HG03064 (cell line): ENCODE measurements around the gene MEAF6.

ENCODE experiments used
- ATAC-seq: cut with Tn5 transposase; IDR thresholded peaks from one replicate; pipeline ENCODE4 v1.9.1; 2021; ENCODE audit warnings: low read depth; ENCODE audit not compliant: unreplicated experiment

MEAF6 gene

DNA sequence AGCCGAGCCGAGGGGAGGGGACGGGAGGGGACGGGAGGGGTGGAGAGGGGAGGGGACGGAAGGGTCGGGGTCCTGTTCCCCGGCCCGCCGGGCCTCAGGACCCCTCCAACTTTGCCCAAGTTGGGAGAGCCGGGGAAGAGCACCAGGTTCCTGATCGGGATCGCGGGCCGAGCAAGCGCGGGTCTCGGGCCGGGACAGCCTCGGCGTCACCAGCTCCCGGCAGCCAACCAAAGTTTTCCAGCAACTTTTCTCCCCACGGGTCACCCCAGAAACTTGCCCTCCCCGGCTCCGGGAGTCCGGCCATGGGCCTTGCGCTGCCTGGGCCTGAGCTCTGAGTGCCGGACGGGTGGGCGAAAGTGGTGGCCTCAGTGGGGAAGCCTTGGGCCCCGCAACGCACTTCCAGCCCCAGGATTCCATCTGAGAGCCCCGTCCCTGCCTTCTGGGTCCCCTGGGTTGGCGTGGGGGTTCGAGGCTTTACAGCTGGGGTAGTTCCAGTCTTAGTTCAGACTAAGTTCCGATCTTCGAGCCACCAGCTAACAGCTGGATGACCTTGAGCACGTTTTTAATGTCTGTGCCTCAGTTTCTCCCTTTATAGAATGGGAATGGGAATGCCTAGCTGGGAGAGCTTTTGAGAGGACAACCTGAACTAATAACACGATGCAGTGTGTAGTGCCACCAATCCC lies 39.7 kb downstream of the MEAF6 start:
- no peak for ATAC-seq

DNA sequence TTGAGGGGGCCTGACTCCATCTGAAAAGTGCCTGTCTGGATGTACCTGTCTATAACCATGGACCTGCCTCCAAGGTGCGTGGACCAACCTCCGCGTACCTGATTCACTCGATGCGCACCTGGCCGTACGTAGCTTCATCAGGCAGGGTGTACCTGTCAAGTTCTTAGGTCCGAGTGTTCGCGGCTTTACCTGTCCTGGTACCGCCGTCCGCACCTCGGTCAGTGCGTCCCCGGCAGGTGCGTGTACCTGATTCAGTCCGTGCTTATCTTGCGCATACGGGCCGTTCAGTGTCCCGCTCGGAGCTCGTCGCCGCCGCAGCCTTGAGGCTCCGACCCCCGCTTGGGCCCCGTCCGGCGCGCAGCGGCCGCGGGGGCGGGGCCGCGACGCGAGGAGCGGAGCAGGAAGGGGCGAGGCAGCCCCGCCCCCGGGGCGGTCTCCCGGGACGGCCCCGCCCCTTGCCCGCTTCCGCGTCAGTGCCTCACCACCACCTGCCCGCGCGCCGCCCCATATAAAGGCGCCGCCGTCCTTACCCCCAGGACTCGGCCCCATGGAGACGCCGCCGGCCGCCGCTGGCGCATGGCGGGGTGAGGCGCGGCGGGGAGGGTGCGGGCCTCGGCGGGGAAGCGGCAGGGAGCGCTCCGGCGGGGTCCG lies 40.4 kb downstream of the MEAF6 start, which contains the start of gene ZC3H12A:
Gene ZC3H12A, plus strand, starts transcription at position 535 of the 651 bp plus-strand sequence. CDS start 917 bp downstream, outside the sequence.
- ATAC-seq: peak; percentile 38

DNA sequence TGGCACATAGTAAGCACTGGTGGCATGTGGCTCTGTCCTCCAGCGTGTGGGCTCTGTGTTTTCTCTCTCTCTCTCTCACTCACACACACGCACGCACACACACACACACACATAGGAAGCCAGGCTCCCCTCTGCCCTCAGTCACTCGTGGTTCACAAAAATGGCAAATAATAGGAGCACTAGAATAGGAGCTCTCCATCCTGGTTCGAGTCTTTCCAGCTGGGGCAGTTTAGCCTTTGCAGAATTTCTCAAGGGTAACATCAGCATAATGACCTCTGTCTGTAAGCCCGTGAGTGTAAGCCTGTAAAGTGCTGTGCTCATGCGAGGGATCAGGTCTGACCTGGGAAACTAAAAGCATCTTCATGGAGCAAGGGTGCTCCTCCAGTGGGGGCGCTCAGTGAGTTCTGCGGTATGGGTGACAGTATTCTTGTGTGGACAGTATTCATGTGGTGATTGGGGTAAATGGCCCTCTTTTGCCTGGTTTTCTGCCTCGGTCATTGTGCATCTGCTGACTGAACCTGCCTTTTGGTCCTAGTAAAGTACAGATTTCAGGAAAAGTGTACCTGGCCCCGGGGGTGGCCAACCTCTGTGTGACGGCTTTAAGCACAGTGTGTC lies 41.0 kb downstream of the MEAF6 start:
- ATAC-seq: no peak

DNA sequence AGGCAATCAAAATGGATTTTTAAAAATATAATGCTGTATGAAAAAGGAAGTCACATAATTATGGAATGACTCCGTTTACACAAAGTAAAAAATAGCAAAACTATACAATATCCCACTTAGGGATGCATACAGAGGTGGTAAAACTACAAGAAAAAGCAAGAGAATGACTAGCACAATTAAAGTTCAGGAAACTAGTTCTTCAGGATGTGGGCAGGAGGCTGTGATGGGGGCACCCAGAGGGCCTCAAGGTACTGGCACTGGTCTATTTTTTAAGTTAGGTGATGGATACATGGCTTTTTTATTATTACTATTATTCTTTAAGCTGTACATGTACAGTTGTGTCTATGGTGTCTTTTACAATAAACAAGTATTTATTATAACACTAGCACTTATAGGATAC lies 41.6 kb downstream of the MEAF6 start:
- ATAC-seq: no peak

DNA sequence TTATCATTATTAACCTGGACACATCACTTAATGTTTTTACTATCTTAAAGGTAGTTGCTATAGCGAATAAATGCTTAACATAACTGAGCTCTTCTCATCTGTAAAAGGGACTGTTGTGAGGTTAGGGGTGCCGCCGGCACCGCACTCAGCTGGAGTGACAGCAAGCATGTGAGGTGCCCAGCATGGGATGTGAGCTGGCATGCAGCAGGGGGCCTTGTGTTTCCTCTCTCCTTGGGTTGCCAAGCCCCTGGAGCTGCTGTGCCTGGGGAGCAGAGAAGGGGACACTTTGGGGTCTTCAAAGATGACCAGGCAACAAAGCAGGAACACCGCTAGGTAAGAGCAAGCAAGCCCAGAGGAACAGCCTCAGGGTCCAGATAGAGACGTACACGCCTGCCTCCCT lies 42.3 kb downstream of the MEAF6 start:
- ATAC-seq: no peak

DNA sequence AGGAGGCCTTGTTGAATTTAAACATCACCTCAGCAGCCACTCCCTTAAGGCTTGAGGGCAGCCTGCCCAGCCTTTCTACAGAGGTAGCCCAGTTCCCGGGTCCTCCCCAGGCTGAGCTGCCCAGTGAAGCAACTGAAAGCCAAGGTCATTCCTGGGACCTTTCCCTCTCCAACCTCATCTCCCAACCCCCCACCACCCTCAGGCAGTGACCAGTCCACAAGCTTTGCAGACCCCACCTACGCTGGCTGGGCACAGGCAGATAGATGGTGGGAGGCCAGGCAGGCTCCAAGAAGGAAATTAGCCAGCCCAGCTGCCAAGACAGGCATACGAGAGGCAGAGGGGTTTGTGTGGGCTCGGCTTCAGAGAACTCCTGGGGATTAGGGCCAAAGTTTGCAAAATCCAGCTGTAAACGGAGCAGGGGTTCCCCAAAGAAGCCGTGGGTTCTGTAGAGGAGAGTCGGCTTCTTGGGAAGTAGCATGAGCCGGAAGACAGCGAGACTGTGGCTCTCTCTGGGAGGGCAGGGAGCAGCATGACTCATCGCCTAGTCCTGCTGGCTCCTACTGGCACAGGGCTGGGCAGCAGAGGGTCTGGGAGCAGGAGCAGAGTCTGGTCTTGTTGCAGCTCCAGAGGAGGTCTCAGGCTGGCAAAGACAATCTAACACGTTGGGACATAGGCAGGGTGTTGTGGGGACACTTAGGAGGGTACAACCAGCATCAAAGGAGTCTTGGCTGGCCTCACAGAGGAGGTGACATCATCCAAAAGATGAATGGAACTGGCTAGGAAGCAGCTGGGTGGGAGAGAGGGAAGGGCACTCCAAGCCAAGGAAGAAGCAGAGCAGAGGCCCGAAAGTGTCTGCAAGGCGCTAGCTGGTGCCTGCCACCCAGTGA lies 43.0 kb downstream of the MEAF6 start:
- ATAC-seq: no peak

DNA sequence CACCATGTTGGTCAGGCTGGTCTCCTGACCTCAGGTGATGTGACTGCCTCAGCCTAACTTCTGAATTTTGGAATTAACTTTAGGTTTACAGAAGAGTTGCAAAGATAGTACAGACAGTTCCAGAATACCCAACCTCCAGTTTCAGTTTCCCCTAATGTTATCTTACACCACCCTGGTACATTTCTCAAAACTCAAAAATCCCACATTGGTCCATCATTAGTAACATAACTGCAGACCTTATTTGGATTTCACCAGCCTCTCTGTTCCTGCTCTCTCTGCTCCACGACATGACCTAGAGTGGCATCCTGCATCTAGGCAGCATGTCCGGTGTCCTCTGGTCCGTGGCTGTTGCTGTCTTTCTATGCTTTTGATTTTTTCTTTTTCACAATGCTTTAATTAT lies 45.2 kb downstream of the MEAF6 start:
- no peak for ATAC-seq

DNA sequence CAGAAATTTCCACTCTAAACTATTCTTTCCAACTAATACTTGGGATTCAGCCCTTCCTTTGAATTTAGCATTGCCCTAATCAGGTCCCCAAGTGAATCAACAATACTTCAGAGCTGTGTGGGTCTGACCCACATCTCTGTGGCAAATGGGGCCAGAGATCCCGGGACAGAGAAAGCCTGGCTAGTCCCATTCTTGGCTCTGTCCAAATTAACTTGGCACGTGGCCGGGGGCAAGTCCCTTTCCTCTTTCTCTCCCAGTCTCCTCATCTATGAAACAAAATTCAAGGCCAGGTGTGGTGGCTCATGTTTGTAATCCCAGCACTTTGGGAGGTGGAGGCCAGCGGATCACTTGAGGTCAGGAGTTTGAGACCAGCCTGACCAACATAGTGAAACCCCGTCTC lies 46.5 kb downstream of the MEAF6 start:
- ATAC-seq: no peak

DNA sequence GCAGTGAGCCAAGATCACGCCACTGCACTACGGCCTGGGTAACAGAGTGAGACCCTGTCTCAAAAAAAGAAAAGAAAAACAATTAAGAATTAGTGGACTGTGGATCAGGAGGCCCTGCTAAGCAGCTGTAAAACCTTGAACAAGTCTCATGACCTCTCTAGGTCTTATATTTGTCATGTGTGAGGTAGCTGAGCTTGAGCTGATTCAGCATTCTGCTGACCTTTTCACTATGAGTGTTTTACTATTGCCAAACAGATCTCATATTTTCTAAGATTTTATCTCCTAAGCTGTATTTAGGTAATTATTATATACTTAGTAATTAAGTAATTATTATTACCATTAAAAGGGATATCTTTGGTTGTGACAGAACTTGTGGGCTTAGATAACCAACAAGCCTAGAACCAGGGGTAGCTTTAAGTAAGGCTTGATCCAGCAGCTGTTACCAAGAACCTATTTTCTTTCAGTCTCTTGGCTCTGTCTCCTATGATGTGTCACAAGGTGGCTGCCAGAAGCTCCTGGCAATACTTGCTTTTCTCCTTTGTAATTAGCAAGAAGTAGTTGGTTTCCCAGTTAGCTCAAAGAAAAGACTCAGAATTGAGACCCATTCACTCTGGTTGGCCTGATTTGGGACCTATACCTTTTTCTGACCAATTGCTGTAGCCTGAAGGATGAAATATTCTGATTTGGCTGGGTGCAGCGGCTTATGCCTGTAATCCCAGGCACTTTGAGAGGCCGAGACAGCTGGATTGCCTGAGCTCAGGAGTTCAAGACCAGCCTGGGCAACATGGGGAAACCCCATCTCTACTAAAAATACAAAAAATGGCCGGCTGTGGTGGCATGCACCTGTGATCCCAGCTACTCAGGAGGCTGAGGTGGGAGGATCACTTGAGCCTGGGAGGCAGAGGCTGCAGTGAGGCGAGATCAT lies 48.7 kb downstream of the MEAF6 start:
- ATAC-seq: no peak

DNA sequence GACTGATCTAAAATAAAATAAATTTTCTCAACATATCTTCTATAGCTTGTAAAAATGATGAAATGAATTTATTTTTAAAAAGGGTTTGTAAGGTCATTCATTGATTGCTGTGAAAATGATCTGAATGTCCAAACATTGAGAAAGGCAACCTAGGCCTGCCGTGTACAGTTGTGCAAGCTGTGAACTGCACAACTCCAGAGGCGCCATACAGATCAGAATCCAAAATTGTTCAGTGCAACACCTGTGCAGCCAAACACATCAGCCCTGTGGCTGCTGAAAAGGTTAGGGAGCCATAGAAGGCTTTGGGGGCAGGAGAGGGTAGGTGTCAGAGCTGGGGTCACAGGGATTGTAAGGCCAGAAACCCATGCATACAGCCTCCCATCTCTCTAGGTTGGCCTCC lies 50.1 kb downstream of the MEAF6 start:
- no peak for ATAC-seq

DNA sequence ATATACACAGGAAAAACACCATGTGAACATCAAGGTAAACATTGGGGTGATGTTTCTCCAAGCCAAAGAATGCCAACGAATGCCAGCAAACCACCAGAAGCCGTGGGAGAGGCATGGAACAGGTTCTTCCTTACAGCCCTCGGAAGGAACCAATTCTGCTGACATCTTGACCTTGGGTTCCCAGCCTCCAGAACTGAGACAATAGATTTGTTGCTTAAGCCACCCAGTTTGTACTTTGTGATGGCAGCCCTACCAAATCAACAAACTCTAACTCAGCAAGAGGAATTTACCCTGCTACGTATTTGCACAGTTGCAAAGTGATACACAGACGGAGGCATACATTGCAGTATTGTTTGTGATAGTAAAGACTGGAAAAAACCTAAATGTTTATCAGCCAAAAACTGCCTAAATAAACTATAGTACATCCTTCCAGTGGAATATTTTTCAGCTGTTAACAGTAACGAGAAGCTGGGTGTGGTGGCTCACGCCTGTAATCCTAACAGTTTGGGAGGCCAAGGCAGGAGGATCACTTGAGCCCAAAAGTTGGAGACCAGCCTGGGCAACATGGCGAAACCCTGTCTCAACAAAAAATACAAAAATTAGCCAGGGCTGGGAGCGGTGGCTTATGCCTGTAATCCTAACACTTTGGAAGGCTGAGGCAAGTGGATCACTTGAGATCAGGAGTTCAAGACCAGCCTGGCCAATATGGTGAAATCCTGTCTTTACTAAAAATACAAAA lies 52.7 kb downstream of the MEAF6 start:
- no peak for ATAC-seq

DNA sequence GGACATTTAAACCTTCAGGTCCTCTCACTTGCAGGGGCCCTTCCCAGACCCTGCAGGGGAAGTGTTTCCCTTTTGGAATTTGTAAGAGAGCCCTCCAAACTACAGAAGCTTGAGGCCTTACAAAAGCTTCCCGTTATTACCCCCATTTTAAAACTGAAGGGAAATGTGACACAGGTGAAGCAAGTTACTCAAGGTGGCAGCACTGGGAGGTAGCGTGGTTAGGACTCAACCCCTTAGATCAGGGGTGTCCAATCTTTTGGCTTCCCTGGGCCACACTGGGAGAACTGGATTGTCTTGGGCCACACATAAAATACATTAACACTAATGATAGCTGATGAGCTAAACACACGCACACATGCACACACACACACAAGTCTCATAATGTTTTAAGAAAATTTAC lies 56.0 kb downstream of the MEAF6 start:
- ATAC-seq: no peak

DNA sequence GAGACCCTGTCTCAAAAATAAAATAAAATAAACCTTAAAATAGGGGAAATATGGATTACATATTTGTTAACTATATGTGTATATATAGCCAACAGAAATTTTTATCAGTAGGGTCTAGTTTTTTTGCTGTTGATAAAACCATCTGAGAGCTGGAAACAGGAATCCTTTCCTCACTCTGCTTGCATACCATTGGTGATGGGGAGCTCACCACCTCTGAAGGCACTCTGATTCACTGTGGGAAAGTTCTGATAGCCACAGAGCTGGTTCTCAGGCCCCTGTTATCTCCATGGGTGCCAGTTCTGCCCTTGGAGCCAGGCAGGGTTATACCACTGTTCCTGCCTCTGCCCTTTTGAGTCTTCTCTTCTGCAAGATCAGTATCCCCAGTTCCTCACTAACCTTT lies 58.0 kb downstream of the MEAF6 start:
- no peak for ATAC-seq

DNA sequence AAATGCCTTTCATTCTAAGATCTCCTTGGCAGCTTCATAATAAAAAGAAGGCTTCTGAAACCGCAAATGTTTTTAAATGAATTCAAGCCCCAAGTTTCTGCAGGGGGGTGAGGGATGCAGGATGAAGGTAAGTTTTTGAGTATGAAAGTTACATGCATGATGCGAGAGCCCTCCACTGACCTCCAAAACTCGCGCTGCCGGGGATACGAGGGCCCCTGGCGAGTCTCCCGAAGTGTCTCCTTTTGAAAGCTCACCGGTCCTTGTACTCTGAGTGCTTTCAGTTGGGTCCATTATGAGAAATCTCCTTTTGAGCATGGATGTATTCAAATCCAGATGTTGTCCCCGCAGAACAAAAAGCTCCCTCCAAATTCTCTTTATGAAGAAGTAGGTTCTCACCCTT lies 59.0 kb downstream of the MEAF6 start:
- no peak for ATAC-seq

DNA sequence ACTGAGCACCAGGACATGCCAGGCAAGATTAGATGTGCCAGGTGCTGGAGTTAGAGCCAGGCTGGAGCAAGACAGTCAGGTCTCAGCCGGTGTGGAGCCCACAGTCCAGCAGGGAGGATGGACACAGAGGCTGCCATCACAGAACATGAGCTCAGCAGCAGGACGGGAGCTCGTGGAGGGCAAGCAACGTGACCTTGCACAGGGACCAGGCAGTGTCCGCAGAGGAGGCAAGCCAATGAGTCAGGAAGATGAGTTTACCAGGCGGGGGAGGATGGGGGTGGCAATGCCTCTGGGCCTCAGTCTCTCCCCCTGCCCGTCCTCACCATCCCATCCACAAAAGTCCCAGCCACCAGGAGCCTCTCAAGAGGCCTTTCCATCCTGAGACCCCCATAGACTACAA lies 60.9 kb downstream of the MEAF6 start:
- ATAC-seq: no peak

DNA sequence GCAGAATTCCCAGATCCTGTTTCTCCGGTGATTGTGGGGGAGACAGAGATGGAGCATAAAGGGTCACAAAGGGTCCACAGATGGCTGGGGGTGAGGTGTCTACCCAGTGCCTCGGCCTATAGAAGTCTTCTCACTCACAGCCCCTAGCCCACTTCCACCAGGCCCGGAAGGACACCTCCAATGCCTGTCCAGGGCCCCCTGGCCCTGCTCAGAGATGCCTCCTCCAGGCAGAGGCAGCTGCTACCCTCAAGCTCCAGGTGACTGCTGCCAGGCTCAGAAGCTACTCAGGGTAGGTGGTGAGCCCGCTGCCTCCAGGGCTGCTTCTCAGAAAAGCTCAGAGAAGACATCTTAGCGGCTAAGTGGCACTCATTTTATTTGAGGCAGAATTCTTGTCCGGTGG lies 62.1 kb downstream of the MEAF6 start:
- no peak for ATAC-seq

DNA sequence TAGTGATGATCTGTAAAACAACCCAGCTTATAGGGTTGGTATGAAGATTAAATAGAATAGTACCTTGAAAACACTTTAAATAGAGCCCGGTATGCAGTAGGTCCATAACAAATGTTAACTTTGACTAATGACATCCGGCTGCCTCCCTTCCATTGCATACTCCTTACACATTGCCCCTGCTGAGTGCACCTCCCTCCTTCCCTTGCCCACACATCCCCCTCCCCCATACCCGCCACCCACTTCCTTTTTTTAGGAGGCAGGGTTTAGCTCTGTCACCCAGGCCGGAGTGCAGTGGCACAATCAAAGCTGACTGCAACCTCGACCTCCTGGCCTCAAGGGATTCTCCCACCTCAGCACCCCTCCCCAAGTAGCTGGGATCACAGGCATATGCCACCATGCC lies 64.6 kb downstream of the MEAF6 start:
- ATAC-seq: no peak

DNA sequence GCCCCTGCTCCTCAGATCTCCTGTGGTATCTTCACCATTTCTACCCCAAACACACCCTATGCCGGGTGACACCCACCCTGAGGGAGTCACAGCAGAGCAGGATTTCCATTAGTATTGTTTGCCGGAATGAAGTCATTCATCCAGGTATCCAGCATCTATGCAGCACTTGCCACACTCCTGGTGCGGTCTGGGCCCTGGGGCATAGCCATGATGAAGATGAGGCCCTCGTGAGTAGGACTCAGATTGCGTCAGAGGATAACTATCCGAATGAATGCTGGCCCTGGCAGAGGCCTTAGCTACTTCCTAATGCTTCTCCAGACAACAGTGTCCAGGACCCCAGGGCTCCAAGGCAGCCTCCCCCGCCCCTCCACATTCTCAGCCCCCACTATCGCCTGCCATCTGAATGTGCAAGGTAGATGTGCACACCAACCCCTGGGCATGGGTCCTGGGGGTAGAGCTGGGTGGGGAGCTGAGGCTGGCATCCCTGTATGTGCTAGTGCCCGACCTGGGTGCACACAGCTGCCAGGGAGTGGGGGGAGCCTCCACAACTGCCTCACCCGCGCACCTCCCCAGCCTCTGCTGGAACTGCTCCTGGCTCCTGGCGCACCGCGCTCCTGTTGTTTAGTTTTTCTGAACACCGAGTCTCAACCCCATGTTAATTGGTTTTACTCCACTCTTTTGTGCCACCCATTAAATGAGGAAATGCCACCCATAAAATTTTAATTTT lies 65.7 kb downstream of the MEAF6 start:
- ATAC-seq: no peak

DNA sequence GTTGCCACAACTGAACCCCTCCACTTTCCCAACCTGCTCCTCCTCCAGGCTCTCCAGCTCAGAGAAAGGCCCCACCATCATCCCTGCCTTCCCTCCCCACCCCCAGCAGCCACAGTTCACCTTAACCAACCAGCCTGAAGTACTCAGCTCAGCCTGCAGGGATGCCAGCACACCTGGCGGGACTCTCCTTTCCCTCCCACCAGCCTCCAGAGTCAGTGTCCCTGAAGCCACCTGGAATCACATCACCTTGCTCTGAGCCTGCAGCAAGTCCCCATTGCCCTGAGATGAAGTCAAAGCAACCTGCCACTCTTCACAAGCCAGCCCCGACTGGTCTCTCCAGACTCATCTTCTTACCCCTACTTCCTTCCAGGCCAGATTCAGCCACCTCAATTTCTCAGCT lies 66.4 kb downstream of the MEAF6 start:
- no peak for ATAC-seq
